Hepatic stellate cell (primary cell): ENCODE data around the gene CHP1.
"Not testable (repeated sequence)": the region's sequence is repeated elsewhere in the genome, so short reads cannot be mapped to it uniquely, and the experiment has no call there.

Source experiments
- DNase-seq: peaks from one replicate; pipeline ENCODE4 v3.0.0; 2011; ENCODE audit warnings: low spot score

Gene CHP1

DNA sequence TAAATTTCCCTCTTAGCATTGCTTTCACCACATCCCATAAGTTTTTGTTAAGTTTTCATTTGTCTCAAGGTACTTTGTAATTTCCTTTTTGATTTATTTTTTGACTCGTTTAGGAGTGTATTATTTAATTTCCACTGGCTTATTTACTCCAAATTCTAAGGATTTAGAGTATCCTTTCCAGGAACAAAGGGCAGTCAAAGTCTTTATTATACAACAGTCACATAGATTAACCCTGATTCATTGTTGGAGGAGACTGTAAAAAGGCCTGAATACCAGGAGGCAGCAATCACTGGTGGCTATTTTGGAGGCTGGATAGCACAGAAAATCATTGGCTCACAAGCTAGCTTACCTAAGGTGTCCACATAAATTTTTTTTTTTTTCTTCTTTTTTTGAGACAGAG lies 61.5 kb downstream of the CHP1 start:
- no peak for DNase-seq

DNA sequence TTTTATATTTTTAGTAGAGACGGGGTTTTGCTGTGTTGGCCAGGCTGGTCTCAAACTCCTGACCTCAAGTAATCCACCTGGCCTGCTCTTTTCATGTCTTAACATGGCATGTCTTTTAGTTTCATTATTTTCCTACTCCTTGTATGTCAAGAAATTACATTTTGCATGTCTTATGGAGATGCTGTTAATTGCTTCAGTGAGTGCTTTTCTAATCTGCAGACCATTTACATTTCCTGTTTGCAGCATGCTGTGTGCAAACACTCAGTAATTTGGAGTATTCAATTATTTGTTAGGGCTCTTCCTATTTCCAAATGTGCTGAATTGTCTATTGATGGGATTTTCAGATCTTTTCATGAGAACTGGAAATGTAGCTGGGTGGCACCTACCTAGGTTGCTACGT lies 70.1 kb downstream of the CHP1 start:
- DNase-seq, result not testable (repeated sequence)

DNA sequence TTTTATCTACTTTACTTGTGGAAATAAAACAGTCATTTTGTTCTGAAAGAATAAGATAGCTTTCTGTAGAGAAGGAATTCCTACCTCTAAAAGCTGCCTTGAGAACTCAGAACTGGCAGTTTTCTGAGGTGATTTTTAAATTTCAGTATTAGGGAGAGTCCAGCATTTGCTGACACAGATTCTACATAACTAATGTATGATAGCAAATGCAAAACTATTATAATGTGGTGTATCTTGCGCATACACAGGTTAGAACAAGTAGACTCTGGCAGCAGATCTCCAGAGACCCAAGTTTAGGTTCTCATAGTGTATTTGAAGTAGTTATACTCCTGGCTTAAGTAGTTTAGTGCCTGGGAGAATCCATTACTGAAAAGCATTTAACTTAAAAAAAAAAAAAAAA lies 70.5 kb downstream of the CHP1 start:
- no peak for DNase-seq

DNA sequence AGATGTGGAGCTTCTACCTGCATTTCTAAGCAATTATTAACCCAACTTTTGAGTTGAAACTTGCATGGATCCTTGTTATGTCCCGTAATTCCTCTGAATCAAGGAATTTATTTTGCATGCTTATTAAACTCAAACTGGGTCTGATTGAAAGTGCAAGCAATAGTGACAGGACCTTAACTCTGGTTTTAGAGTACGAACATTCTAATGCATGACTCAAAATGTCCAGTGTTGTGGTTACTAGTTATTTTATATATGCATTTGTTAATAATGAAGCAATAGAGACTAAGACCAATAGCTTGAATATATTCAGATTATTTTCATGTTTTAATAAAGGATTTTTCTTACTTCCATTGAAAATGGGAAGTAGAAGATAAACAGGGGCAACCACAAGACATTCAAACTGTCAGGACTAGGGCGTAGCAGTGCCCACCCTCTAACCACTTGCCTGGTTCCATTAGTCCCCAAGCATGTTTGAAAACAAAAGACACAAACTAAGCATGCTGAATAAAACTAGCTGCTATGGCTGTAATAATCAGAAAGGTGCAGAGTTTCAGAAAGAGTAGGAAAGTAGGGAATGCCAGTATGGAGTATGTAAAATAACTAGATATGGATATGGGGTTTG lies 73.2 kb downstream of the CHP1 start:
- DNase-seq, result no peak

DNA sequence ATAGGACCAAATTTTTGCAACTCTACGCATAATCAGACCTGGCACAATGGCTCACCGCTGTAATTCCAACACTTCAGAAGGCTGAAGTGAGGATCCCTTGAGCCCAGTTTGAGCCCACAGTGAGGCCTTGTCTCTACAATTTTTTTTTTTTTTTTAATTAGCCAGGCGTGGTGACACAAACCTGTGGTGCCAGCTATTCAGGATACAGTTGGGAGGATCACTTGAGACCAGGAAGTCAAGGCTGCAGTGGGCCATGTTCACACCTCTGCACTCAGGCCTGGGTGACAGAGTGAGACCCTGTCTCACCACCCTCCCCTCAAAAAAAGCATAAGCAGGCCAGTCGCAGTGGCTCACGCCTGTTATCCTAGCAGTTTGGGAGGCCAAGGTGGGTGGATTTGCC lies 76.6 kb downstream of the CHP1 start:
- no peak for DNase-seq

DNA sequence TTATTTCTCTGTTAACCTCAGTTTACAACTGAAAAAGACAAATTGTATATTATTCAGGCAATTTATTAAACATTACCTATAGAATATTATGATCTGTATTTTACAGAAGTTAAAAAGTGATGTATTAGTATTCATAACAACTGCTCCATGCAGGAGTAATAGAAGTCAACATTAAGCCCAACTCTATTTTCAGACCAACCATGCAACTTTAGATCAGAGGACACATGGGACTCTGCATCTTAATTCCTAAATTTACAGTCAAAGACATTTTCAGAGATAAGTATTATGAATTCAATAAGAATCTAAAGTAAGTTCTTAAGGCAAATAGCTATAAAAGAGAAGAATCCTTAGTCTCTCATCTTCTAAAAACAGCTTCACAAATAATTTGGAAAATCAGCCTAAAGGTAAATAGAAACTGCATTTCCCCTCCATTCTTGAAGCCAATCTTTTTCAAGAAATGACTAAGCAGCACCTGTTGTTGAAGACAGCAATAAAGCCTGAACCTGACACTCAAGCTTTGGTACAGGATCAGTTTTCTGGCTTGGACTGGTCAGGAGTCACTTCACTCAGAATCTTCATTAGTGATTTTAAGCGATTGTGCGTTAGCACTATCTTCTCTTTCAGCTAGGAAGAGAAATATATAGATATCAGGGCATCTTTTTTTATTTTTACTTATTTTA lies 78.3 kb downstream of the CHP1 start:
- no peak for DNase-seq

DNA sequence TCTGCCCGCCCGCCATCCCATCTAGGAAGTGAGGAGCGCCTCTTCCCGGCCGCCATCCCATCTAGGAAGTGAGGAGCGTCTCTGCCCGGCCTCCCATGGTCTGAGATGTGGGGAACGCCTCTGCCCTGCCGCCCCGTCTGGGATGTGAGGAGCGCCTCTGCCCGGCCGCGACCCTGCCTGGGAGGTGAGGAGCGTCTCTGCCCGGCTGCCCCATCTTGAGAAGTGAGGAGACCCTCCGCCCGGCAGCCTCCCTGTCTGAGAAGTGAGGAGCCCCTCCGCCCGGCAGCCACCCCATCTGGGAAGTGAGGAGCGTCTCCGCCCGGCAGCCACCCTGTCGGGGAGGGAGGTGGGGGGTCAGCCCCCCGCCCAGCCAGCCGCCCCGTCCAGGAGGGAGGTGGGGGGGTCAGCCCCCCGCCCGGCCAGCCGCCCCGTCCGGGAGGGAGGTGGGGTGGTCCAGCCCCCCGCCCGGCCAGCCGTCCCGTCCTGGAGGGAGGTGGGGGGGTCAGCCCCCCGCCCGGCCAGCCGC lies 89.8 kb downstream of the CHP1 start:
- not testable (repeated sequence) for DNase-seq

DNA sequence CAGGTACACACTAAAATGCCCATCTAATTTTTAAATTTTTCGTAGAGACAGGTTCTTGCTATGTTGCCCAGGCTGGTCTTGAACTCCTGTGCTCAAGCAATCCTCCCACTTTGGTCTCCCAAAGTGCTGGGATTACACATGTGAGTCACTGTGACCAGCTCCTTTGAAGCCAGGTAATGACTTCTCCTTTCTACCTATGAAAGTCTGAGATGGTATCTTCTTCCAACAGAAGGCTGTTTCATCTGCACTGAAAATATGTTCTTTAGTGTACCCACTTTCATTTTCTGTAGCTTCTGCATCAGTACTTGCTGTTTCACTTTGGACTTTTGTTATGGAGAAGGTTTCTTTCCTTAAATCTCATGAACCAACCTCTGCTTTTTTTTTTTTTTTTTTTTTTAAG lies 92.5 kb downstream of the CHP1 start:
- no peak for DNase-seq

DNA sequence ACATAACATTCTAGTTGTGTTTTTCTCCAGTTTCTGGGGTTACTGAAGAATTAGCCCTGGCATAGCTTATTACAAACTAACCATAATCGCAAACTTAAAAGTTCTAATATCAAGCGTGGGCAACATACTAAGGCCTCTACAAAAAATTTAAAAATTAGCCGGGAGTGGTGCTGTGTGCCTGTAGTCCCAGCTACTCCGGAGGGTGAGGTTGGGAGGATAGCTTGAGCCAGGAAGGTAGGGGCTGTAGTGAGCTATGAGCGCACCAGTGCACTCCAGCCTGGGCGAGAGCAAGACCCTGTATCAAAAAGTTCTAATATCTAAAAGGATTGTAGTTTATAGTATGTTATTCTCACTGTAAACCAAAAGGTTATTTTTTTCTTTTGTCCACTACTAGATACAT lies 100.2 kb downstream of the CHP1 start:
- no peak for DNase-seq
